Activated naive CD4-positive, alpha-beta T cell treated with anti-CD3 and anti-CD28 coated beads for 36 hours (primary cell): ENCODE measurements around the gene CD244. TPM values are rescaled to one million over a fixed set of nuclear protein-coding genes. Genes with fewer than 3 reads are reported as not detected.
"Not testable (repeated sequence)": the region's sequence is repeated elsewhere in the genome, so short reads cannot be mapped to it uniquely, and the experiment has no call there.

Source experiments
- CTCF ChIA-PET: fragments of 350-600 bp; sonication (Branson Sonifier 250); formaldehyde crosslinking; loops from one replicate; lab custom pipeline; 2021; ENCODE audit warnings: antibody characterized with exemption; lab: Charles Lee
- DNase-seq: peaks from one replicate; pipeline ENCODE4 v3.0.0-alpha.2; 2020
- H3K27ac Mint-ChIP-seq: one replicate; pipeline ENCODE4 v1.8.0; 2021; ENCODE audit warnings: mild to moderate bottlenecking, mixed read lengths
- H3K27me3 Mint-ChIP-seq: one replicate; pipeline ENCODE4 v1.8.0; 2021; ENCODE audit warnings: low read depth, mixed read lengths
- H3K36me3 Mint-ChIP-seq: one replicate; pipeline ENCODE4 v1.8.0; 2021; ENCODE audit warnings: low read depth, mixed read lengths
- H3K4me1 Mint-ChIP-seq: one replicate; pipeline ENCODE4 v1.8.0; 2021; ENCODE audit warnings: low read depth, mixed read lengths
- H3K4me3 Mint-ChIP-seq: one replicate; pipeline ENCODE4 v1.8.0; 2021; ENCODE audit warnings: mild to moderate bottlenecking, moderate library complexity, mixed read lengths
- H3K9me3 Mint-ChIP-seq: one replicate; pipeline ENCODE4 v1.8.0; 2021; ENCODE audit warnings: mixed read lengths
- intact Hi-C: fragments of 100-400 bp; cut with micrococcal nuclease; formaldehyde crosslinking; loops from one replicate; pipeline ENCODE4 v1.15.1; 2023
- total RNA-seq, 2 experiments: library from RNA; stranded (reverse); gene quantifications; one replicate each; pipeline ENCODE4 v1.2.3, GENCODE V29; 2021

CD244 gene
- under 1 TPM in 1 of 2 experiments, not detected in 1; 0.15 TPM for total RNA-seq

- Mint-ChIP-seq H3K9me3 (no peaks in the 10 kb centered on the region), H3K27me3 (no peaks in the 10 kb centered on the region), H3K4me1 (peaks cover 10% of the 10 kb centered on the region), H3K4me3 (no peak within 1 kb of the TSS), H3K27ac (no peak within 1 kb of the TSS), H3K36me3 (no peaks in the 10 kb centered on the region)
- peak; percentile 76 for DNase-seq
- intact Hi-C loops = no loop called here
- CTCF ChIA-PET = interaction anchor here (0.9 to 5.0 kb wide), 8 partner anchors 12 to 92 kb away, joined by 3 to 21 read pairs (median 4); partner anchors contain the start of gene ITLN2
Observed at GRCh38 chr1:160862203-160863060, at the start of gene CD244. TSS of gene CD244 (minus strand) at chr1:160862887. CDS start at chr1:160862677, 210 bp downstream.

GRCh38 chr1:160911925-160912324 lies 49.2 kb upstream of the CD244 start:
- CTCF ChIA-PET = no interaction called here
- H3K9me3 Mint-ChIP-seq = no peaks in the 10 kb centered on the region
- DNase-seq = no peak
- no peaks in the 10 kb centered on the region for H3K4me1 Mint-ChIP-seq
- H3K27ac Mint-ChIP-seq = no peak overlapping the region
- intact Hi-C loops = no loop called here
- H3K36me3 Mint-ChIP-seq = no peaks in the 10 kb centered on the region
- no peak overlapping the region for H3K4me3 Mint-ChIP-seq
- H3K27me3 Mint-ChIP-seq = no peaks in the 10 kb centered on the region

GRCh38 chr1:160911441-160911840 lies 48.8 kb upstream of the CD244 start:
- Mint-ChIP-seq H3K4me1 (no peaks in the 10 kb centered on the region), H3K4me3 (no peak overlapping the region), H3K27ac (no peak overlapping the region), H3K36me3 (no peaks in the 10 kb centered on the region), H3K9me3 (no peaks in the 10 kb centered on the region), H3K27me3 (no peaks in the 10 kb centered on the region)
- intact Hi-C loops = no loop called here
- CTCF ChIA-PET = no interaction called here
- DNase-seq = no peak

- Mint-ChIP-seq H3K4me3 (no peak overlapping the region), H3K4me1 (no peaks in the 10 kb centered on the region), H3K36me3 (no peaks in the 10 kb centered on the region), H3K27ac (no peak overlapping the region), H3K27me3 (no peaks in the 10 kb centered on the region), H3K9me3 (no peaks in the 10 kb centered on the region)
- CTCF ChIA-PET = no interaction called here
- DNase-seq = no peak
- intact Hi-C loops = no loop called here
Observed at GRCh38 chr1:160910170-160910750, 47.6 kb upstream of the CD244 start.

- intact Hi-C loops = no loop called here
- Mint-ChIP-seq H3K27me3 (no peaks in the 10 kb centered on the region), H3K4me3 (no peak overlapping the region), H3K9me3 (no peaks in the 10 kb centered on the region), H3K4me1 (no peaks in the 10 kb centered on the region), H3K36me3 (no peaks in the 10 kb centered on the region), H3K27ac (no peak overlapping the region)
- no peak for DNase-seq
- CTCF ChIA-PET = interaction anchor here (0.6 to 1.6 kb wide), 4 partner anchors 24 to 90 kb away, joined by 3 to 4 read pairs (median 4); no protein-coding TSS in a partner anchor
Observed at GRCh38 chr1:160907976-160908375, 45.3 kb upstream of the CD244 start.

- H3K9me3 Mint-ChIP-seq = no peaks in the 10 kb centered on the region
- CTCF ChIA-PET = no interaction called here
- H3K4me3 Mint-ChIP-seq = no peak overlapping the region
- H3K36me3 Mint-ChIP-seq = no peaks in the 10 kb centered on the region
- no peaks in the 10 kb centered on the region for H3K27me3 Mint-ChIP-seq
- no peaks in the 10 kb centered on the region for H3K4me1 Mint-ChIP-seq
- H3K27ac Mint-ChIP-seq = no peak overlapping the region
- intact Hi-C loops = no loop called here
- no peak for DNase-seq
Observed at GRCh38 chr1:160905617-160905989, 42.9 kb upstream of the CD244 start.

GRCh38 chr1:160904783-160905616 lies 42.3 kb upstream of the CD244 start:
- Mint-ChIP-seq H3K27ac (no peak overlapping the region), H3K4me1 (no peaks in the 10 kb centered on the region), H3K27me3 (no peaks in the 10 kb centered on the region), H3K4me3 (no peak overlapping the region), H3K9me3 (no peaks in the 10 kb centered on the region), H3K36me3 (no peaks in the 10 kb centered on the region)
- CTCF ChIA-PET = interaction anchor here (0.6 kb wide), 1 partner anchor 771 kb away, joined by 6 read pairs; no protein-coding TSS in a partner anchor
- no peak for DNase-seq
- intact Hi-C loops = no loop called here

- DNase-seq, CTCF ChIA-PET, H3K27ac Mint-ChIP-seq, H3K27me3 Mint-ChIP-seq, H3K4me1 Mint-ChIP-seq, intact Hi-C loops, H3K36me3 Mint-ChIP-seq, H3K4me3 Mint-ChIP-seq, H3K9me3 Mint-ChIP-seq: not testable (repeated sequence)
Observed at GRCh38 chr1:160902251-160902650, 39.6 kb upstream of the CD244 start.

- H3K27me3 Mint-ChIP-seq = no peaks in the 10 kb centered on the region
- H3K27ac Mint-ChIP-seq = no peak overlapping the region
- DNase-seq = no peak
- H3K9me3 Mint-ChIP-seq = no peaks in the 10 kb centered on the region
- no peaks in the 10 kb centered on the region for H3K36me3 Mint-ChIP-seq
- H3K4me3 Mint-ChIP-seq = no peak overlapping the region
- intact Hi-C loops = no loop called here
- H3K4me1 Mint-ChIP-seq = no peaks in the 10 kb centered on the region
- CTCF ChIA-PET = no interaction called here
Observed at GRCh38 chr1:160901768-160902167, 39.1 kb upstream of the CD244 start.

- DNase-seq, H3K4me3 Mint-ChIP-seq, H3K27me3 Mint-ChIP-seq, H3K27ac Mint-ChIP-seq, H3K9me3 Mint-ChIP-seq, CTCF ChIA-PET, intact Hi-C loops, H3K4me1 Mint-ChIP-seq, H3K36me3 Mint-ChIP-seq: not testable (repeated sequence)
Observed at GRCh38 chr1:160900683-160901082, 38.0 kb upstream of the CD244 start.

GRCh38 chr1:160894368-160895135 lies 31.9 kb upstream of the CD244 start:
- H3K4me3 Mint-ChIP-seq, H3K36me3 Mint-ChIP-seq, DNase-seq, H3K27me3 Mint-ChIP-seq, CTCF ChIA-PET, H3K27ac Mint-ChIP-seq, H3K9me3 Mint-ChIP-seq, intact Hi-C loops, H3K4me1 Mint-ChIP-seq: not testable (repeated sequence)

GRCh38 chr1:160891474-160891873 lies 28.8 kb upstream of the CD244 start:
- Mint-ChIP-seq H3K4me3 (no peak overlapping the region), H3K27me3 (peaks cover 5% of the 10 kb centered on the region), H3K9me3 (peaks cover 10% of the 10 kb centered on the region), H3K4me1 (no peaks in the 10 kb centered on the region), H3K36me3 (no peaks in the 10 kb centered on the region), H3K27ac (no peak overlapping the region)
- intact Hi-C loops = no loop called here
- CTCF ChIA-PET = interaction anchor here (0.7 kb wide), 1 partner anchor 60 kb away, joined by 3 read pairs; no protein-coding TSS in a partner anchor
- DNase-seq = no peak
